HUES64 (cell line): ENCODE results near the gene MELTF.

Experiments
- H3K27ac ChIP-seq: 2 replicates; pipeline ENCODE4 v1.7.0; 2013; ENCODE audit warnings: low read depth, low read length, inconsistent platforms
- H3K27me3 ChIP-seq: 2 replicates; pipeline ENCODE4 v1.6.1; 2013; ENCODE audit warnings: mild to moderate bottlenecking, low read length; ENCODE audit not compliant: insufficient read depth
- H3K36me3 ChIP-seq: 2 replicates; pipeline ENCODE4 v1.6.1; 2013; ENCODE audit warnings: mild to moderate bottlenecking, low read length; ENCODE audit not compliant: insufficient read depth
- H3K4me1 ChIP-seq: 2 replicates; pipeline ENCODE4 v1.6.1; 2013; ENCODE audit warnings: mild to moderate bottlenecking, low read length, moderate library complexity; ENCODE audit not compliant: insufficient read depth
- H3K4me3 ChIP-seq: 2 replicates; pipeline ENCODE4 v1.5.1; 2013; ENCODE audit warnings: mild to moderate bottlenecking, low read length, moderate library complexity
- H3K9ac ChIP-seq: 2 replicates; pipeline ENCODE4 v1.6.1; 2013; ENCODE audit warnings: mild to moderate bottlenecking, low read depth, low read length
- H3K9me3 ChIP-seq: 2 replicates; pipeline ENCODE4 v1.6.1; 2013; ENCODE audit warnings: low read depth, low read length; ENCODE audit not compliant: insufficient read depth
- WGBS: fragments of 150-250, 120-280 bp; methylation state at CpG from one replicate; pipeline ENCODE4 v1.1.7; 2013; ENCODE audit warnings: missing lambda C conversion rate; 5-methylcytosine and 5-hydroxymethylcytosine counted together

Gene MELTF

GRCh38 chr3:196987022-196987421 is 42.6 kb downstream of the MELTF start:
- H3K9ac ChIP-seq, result no peak overlapping the region
- H3K27me3 ChIP-seq, result no peaks in the 10 kb centered on the region
- 92% methylated on average over 10 of the region's 10 CpGs for WGBS
- no peak overlapping the region for H3K27ac ChIP-seq
- no peak overlapping the region for H3K4me3 ChIP-seq
- peaks cover 6% of the 10 kb centered on the region; the same call in 1 of the 2 replicates for H3K9me3 ChIP-seq
- no peaks in the 10 kb centered on the region for H3K4me1 ChIP-seq
- H3K36me3 ChIP-seq, result no peaks in the 10 kb centered on the region

GRCh38 chr3:196985954-196986885 is 43.4 kb downstream of the MELTF start:
- Histone ChIP-seq H3K27me3 (no peaks in the 10 kb centered on the region), H3K4me1 (no peaks in the 10 kb centered on the region), H3K4me3 (no peak overlapping the region), H3K9me3 (peaks cover 6% of the 10 kb centered on the region; the same call in 1 of the 2 replicates), H3K36me3 (no peaks in the 10 kb centered on the region), H3K27ac (no peak overlapping the region), H3K9ac (no peak overlapping the region)
- 91% methylated on average over 8 of the region's 9 CpGs for WGBS

- WGBS, result 90% methylated on average over 6 of the region's 6 CpGs
- Histone ChIP-seq H3K4me1 (no peaks in the 10 kb centered on the region), H3K27me3 (no peaks in the 10 kb centered on the region), H3K4me3 (no peak overlapping the region), H3K9ac (no peak overlapping the region), H3K27ac (no peak overlapping the region), H3K9me3 (peaks cover 6% of the 10 kb centered on the region; the same call in 1 of the 2 replicates), H3K36me3 (no peaks in the 10 kb centered on the region)
These were observed 44.3 kb downstream of the MELTF start for GRCh38 chr3:196985298-196985697.

- 91% methylated on average over 1 of the region's 1 CpG for WGBS
- Histone ChIP-seq H3K4me3 (no peak overlapping the region), H3K27me3 (no peaks in the 10 kb centered on the region), H3K4me1 (no peaks in the 10 kb centered on the region), H3K36me3 (no peaks in the 10 kb centered on the region), H3K9me3 (peaks cover 6% of the 10 kb centered on the region; the same call in 1 of the 2 replicates), H3K9ac (no peak overlapping the region), H3K27ac (no peak overlapping the region)
These were observed 46.4 kb downstream of the MELTF start for GRCh38 chr3:196983186-196983585.

- 95% methylated on average over 13 of the region's 13 CpGs for WGBS
- Histone ChIP-seq H3K4me1 (no peaks in the 10 kb centered on the region), H3K27ac (no peak overlapping the region), H3K36me3 (no peaks in the 10 kb centered on the region), H3K9me3 (peaks cover 6% of the 10 kb centered on the region; the same call in 1 of the 2 replicates), H3K4me3 (no peak overlapping the region), H3K9ac (no peak overlapping the region), H3K27me3 (no peaks in the 10 kb centered on the region)
These were observed 48.0 kb downstream of the MELTF start for GRCh38 chr3:196981657-196982056.

- no peak overlapping the region for H3K9ac ChIP-seq
- no peak overlapping the region for H3K4me3 ChIP-seq
- H3K4me1 ChIP-seq, result no peaks in the 10 kb centered on the region
- no peak overlapping the region for H3K27ac ChIP-seq
- no peaks in the 10 kb centered on the region for H3K36me3 ChIP-seq
- WGBS, result 91% methylated on average over 10 of the region's 10 CpGs
- H3K27me3 ChIP-seq, result no peaks in the 10 kb centered on the region
- H3K9me3 ChIP-seq, result peaks cover 6% of the 10 kb centered on the region; the same call in 1 of the 2 replicates
These were observed 50.1 kb downstream of the MELTF start for GRCh38 chr3:196979545-196979944.

- Histone ChIP-seq H3K9me3 (0 out of 2 replicates have a peak, but pooled peaks cover 5% of the 10 kb centered on the region), H3K27ac (no peak overlapping the region), H3K4me3 (no peak overlapping the region), H3K36me3 (no peaks in the 10 kb centered on the region), H3K4me1 (no peaks in the 10 kb centered on the region), H3K9ac (no peak overlapping the region), H3K27me3 (no peaks in the 10 kb centered on the region)
- WGBS, result 92% methylated on average over 11 of the region's 11 CpGs
These were observed 52.7 kb downstream of the MELTF start for GRCh38 chr3:196976941-196977340.

- Histone ChIP-seq H3K4me1 (no peaks in the 10 kb centered on the region), H3K4me3 (no peak overlapping the region), H3K9ac (no peak overlapping the region), H3K36me3 (no peaks in the 10 kb centered on the region), H3K27ac (no peak overlapping the region), H3K27me3 (peaks cover 13% of the 10 kb centered on the region), H3K9me3 (peaks cover 10% of the 10 kb centered on the region; the same call in 1 of the 2 replicates)
- 85% methylated on average over 4 of the region's 4 CpGs for WGBS
These were observed 54.3 kb downstream of the MELTF start for GRCh38 chr3:196975349-196975748.

GRCh38 chr3:196974661-196975060 is 55.0 kb downstream of the MELTF start:
- H3K4me1 ChIP-seq, result no peaks in the 10 kb centered on the region
- H3K4me3 ChIP-seq, result no peak overlapping the region
- H3K36me3 ChIP-seq, result no peaks in the 10 kb centered on the region
- H3K9ac ChIP-seq, result no peak overlapping the region
- no peak overlapping the region for H3K27ac ChIP-seq
- peaks cover 10% of the 10 kb centered on the region; the same call in 1 of the 2 replicates for H3K9me3 ChIP-seq
- 91% methylated on average over 5 of the region's 5 CpGs for WGBS
- peaks cover 20% of the 10 kb centered on the region for H3K27me3 ChIP-seq

- H3K9me3 ChIP-seq, result peaks cover 10% of the 10 kb centered on the region; the same call in 1 of the 2 replicates
- 79% methylated on average over 7 of the region's 7 CpGs for WGBS
- H3K4me3 ChIP-seq, result no peak overlapping the region
- H3K9ac ChIP-seq, result no peak overlapping the region
- H3K27ac ChIP-seq, result no peak overlapping the region
- no peaks in the 10 kb centered on the region for H3K36me3 ChIP-seq
- peaks cover 8% of the 10 kb centered on the region; the same call in 1 of the 2 replicates for H3K4me1 ChIP-seq
- peaks cover 55% of the 10 kb centered on the region for H3K27me3 ChIP-seq
These were observed 58.4 kb downstream of the MELTF start for GRCh38 chr3:196971094-196971698.

GRCh38 chr3:196970547-196971093 is 59.0 kb downstream of the MELTF start:
- peaks cover 8% of the 10 kb centered on the region; the same call in 1 of the 2 replicates for H3K4me1 ChIP-seq
- no peak overlapping the region for H3K9ac ChIP-seq
- 89% methylated on average over 15 of the region's 15 CpGs for WGBS
- no peak overlapping the region for H3K27ac ChIP-seq
- H3K36me3 ChIP-seq, result no peaks in the 10 kb centered on the region
- peaks cover 61% of the 10 kb centered on the region for H3K27me3 ChIP-seq
- peaks cover 10% of the 10 kb centered on the region; the same call in 1 of the 2 replicates for H3K9me3 ChIP-seq
- H3K4me3 ChIP-seq, result no peak overlapping the region
